Measurements from ENCODE around the gene SPSB2. TPM values are rescaled to one million over a fixed set of nuclear protein-coding genes. Genes with fewer than 3 reads are reported as not detected.
A peak's percentile ranks its signal among the peaks of the same experiment; 100 is the strongest.
"Not testable (repeated sequence)": the region's sequence is repeated elsewhere in the genome, so short reads cannot be mapped to it uniquely, and the experiment has no call there.

The SPSB2 gene
- polyA plus RNA-seq, 1 donor from 2014 or later = 10.6 TPM

DNA sequence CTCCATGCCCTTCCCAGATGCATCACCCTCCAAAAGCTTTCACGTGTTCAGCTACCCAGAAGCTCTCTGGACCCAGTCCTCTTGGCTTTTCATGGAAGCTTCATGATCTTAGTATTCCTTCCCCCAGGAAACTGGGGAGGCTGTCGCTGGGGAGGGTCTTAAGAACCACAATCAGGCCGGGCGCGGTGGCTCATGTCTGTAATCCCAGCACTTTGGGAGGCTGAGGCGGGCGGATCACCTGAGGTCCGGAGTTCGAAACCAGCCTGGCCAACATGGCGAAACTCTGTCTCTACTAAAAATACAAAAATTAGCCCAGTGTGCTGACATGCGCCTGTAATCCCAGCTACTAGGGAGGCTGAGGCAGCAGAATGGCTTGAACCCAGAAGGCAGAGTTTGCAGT, 35.0 kb upstream of the SPSB2 start:
- not testable (repeated sequence) for H3K4me3 Mint-ChIP-seq, H3K27me3 Mint-ChIP-seq, H3K36me3 Mint-ChIP-seq, H3K4me1 Mint-ChIP-seq, H3K9me3 Mint-ChIP-seq
- peak overlapping the region in 1 of 3 donors; percentile 82 for H3K27ac Mint-ChIP-seq

DNA sequence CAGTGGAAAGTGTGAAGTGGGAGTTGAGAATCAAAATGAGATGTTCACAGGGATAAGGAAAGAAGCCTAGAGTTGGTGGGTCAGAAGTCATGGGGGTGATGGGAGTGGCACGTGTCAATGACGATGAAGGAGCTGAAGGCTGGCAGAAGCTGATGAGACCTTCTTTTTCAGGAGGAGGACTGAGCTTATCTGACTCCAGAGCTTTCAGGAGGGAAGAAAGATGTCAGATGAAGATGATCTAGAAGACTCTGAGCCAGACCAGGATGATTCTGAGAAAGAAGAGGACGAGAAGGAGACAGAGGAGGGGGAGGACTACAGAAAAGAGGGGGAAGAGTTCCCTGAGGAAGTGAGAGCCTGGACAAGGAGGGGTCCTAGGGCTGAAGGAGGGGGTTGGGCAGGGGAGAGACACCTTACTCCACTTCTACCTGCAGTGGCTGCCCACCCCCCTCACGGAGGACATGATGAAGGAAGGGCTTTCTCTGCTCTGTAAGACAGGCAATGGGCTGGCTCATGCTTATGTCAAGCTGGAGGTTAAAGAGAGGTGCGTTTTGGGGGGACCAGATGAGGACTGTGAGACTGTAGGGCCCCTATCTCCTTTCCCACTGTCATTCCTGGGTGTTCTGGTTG, 32.4 kb upstream of the SPSB2 start:
- Mint-ChIP-seq H3K4me3 (no peak overlapping the region), H3K27ac (no peak overlapping the region), H3K4me1 (peaks cover 2 to 6% (median 3%) of the 10 kb centered on the region in 3 donors), H3K27me3 (no peaks in the 10 kb centered on the region), H3K9me3 (no peaks in the 10 kb centered on the region), H3K36me3 (peaks cover 1% of the 10 kb centered on the region)

GRCh38 chr12:6904280-6905276, 31.5 kb upstream of the SPSB2 start, which contains the start of gene LRRC23:
Gene LRRC23, plus strand, starts transcription at chr12:6904822. Its CDS starts 812 bp downstream, at chr12:6905634.
- peaks cover 1% of the 10 kb centered on the region for H3K36me3 Mint-ChIP-seq
- peak within 1 kb of the TSS in 1 of 3 donors; percentile 49 for H3K27ac Mint-ChIP-seq
- H3K4me3 Mint-ChIP-seq = peak within 1 kb of the TSS in 2 of 4 donors; percentile 30 to 57
- H3K27me3 Mint-ChIP-seq = no peaks in the 10 kb centered on the region
- H3K9me3 Mint-ChIP-seq = no peaks in the 10 kb centered on the region
- H3K4me1 Mint-ChIP-seq = peaks cover 3 to 6% (median 6%) of the 10 kb centered on the region in 3 donors

- peaks cover 3 to 6% (median 6%) of the 10 kb centered on the region in 3 donors for H3K4me1 Mint-ChIP-seq
- H3K27ac Mint-ChIP-seq = peak overlapping the region in 1 of 3 donors; percentile 49
- peak overlapping the region in 2 of 4 donors; percentile 30 to 57 for H3K4me3 Mint-ChIP-seq
Measured at GRCh38 chr12:6903722-6904121, 30.6 kb upstream of the SPSB2 start.

DNA sequence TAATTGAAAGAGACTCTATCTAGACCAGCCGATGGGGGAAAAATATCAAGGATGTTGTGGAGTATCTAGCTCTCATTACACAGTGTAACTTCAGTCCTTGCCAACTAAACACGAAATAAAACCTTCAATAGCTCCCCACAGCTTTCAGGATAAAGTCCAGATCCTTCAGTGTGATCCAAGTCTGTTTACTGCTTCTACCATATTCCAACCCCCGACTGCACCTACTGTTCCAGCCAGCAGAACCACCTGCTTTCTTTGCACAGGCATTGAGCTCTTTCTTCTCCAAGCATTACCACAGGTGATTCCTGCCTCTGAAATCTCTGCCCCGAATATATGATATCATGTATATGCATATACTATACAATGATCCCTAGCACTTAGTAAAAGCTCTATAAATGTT, 29.3 kb upstream of the SPSB2 start:
- Mint-ChIP-seq H3K27ac (peak overlapping the region in 2 of 3 donors; percentile 49 to 54), H3K4me3 (no peak overlapping the region), H3K9me3 (no peaks in the 10 kb centered on the region), H3K4me1 (peaks cover 3 to 6% (median 6%) of the 10 kb centered on the region in 3 donors), H3K27me3 (no peaks in the 10 kb centered on the region), H3K36me3 (peaks cover 1% of the 10 kb centered on the region)

More at GRCh38 chr12:6903722-6904121, 30.6 kb upstream of the SPSB2 start:
- Mint-ChIP-seq H3K27me3 (no peaks in the 10 kb centered on the region), H3K36me3 (peaks cover 1% of the 10 kb centered on the region), H3K9me3 (no peaks in the 10 kb centered on the region)

GRCh38 chr12:6899837-6900519, 26.9 kb upstream of the SPSB2 start:
- Mint-ChIP-seq H3K36me3 (peaks cover 1% of the 10 kb centered on the region), H3K27me3 (no peaks in the 10 kb centered on the region), H3K4me1 (peaks cover 3 to 6% (median 6%) of the 10 kb centered on the region in 3 donors), H3K4me3 (no peak overlapping the region), H3K27ac (peak overlapping the region in 1 of 3 donors; percentile 5), H3K9me3 (no peaks in the 10 kb centered on the region)

GRCh38 chr12:6899427-6899826, 26.3 kb upstream of the SPSB2 start:
- peaks cover 3 to 6% (median 6%) of the 10 kb centered on the region in 3 donors for H3K4me1 Mint-ChIP-seq
- peak overlapping the region in 1 of 3 donors; percentile 5 for H3K27ac Mint-ChIP-seq
- no peaks in the 10 kb centered on the region for H3K27me3 Mint-ChIP-seq
- no peak overlapping the region for H3K4me3 Mint-ChIP-seq
- peaks cover 3% of the 10 kb centered on the region for H3K36me3 Mint-ChIP-seq
- no peaks in the 10 kb centered on the region for H3K9me3 Mint-ChIP-seq

DNA sequence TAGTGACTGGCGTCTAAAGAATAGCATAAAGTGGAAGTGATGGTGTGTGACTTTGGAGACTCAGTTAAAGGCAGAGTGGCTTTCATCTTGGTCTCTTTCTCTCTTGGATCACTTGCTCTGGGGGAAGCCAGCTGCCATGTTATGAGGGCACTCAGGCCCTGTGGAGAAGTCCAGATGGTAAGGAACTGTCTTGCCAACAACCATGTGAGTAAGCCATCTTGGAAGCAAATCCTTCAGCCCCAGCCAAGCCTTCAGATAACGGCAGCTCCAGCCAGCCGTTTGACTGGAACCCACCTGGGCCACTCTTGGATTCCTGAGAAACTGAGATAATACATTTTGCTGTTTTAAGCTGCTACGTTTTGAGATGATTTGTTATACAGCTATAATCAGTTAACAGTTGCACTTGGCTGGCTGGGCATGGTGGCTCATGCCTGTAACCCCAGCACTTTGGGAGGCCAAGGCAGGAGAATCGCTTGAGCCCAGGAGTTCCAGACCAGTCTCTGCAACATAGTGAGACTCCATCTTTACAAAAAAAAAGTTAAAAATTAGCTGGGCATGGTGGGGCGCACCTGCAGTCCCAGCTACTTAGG, 23.8 kb upstream of the SPSB2 start:
- Mint-ChIP-seq H3K27ac (no peak overlapping the region), H3K36me3 (peaks cover 3% of the 10 kb centered on the region), H3K4me3 (no peak overlapping the region), H3K27me3 (no peaks in the 10 kb centered on the region), H3K4me1 (peaks cover 0 to 4% (median 0%) of the 10 kb centered on the region in 3 donors), H3K9me3 (no peaks in the 10 kb centered on the region)

DNA sequence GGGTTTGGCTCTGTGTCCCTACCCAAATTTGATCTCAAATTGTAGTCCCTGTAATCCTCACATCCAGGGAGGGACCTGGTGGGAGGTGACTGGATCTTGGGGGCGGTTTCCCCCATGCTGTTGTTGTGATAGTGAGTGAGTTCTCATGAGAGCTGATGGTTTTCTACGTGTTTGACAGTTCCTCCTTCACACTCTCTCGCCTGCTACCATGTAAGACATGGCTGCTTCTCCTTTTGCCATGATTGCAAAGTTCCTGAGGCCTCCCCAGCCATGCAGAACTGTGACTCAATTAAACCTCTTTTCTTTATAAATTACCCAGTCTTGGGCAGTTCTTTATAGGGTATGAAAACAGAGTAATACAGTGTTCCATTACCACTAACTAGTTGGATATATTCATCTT, 21.2 kb upstream of the SPSB2 start:
- H3K4me3 Mint-ChIP-seq = no peak overlapping the region
- H3K9me3 Mint-ChIP-seq = no peaks in the 10 kb centered on the region
- peaks cover 4 to 11% (median 8%) of the 10 kb centered on the region in 3 donors for H3K4me1 Mint-ChIP-seq
- peaks cover 3% of the 10 kb centered on the region for H3K36me3 Mint-ChIP-seq
- no peak overlapping the region for H3K27ac Mint-ChIP-seq
- H3K27me3 Mint-ChIP-seq = no peaks in the 10 kb centered on the region

DNA sequence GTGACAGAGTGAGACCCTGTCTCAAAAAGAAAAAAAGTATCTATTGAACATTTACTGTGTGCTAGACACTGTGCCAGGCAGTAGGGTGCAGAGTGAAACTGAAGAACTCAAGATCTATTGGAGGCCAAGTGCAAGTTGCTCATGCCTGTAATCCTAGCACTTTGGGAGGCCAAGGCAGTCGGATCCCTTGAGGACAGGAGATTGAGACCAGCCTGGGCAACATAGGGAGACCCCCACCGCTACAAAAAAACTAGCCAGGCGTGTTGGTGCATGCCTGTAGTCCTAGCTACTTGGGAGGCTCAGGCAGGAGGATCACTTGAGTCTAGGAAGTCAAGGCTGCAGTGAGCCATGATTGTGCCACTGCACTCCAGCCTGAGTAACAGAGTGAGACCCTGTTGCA, 19.6 kb upstream of the SPSB2 start:
- Mint-ChIP-seq H3K4me3 (peak overlapping the region; percentile 25 to 94 (median 56)), H3K27ac (peak overlapping the region in 1 of 3 donors; percentile 95), H3K4me1 (peaks cover 4 to 11% (median 8%) of the 10 kb centered on the region in 3 donors)
- H3K36me3 Mint-ChIP-seq, H3K9me3 Mint-ChIP-seq, H3K27me3 Mint-ChIP-seq: not testable (repeated sequence)

DNA sequence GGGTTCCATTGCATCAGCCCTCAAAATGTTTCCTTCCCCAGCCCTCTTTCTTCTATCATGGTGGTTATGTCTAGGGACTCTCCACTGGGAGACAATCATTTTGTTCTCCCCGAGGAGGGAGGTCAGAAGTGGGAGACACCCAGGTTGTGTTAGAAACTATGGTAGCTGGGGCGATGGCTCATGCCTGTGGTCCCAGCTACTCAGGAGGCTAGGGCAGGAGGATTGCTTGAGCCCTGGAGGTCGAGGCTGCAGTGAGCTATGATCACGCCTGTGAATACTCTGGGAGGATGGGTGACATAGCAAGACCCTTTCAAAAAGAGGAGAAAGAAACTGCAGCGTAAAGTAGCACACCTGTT, 18.5 kb upstream of the SPSB2 start:
- Mint-ChIP-seq H3K36me3 (peaks cover 3% of the 10 kb centered on the region), H3K27me3 (no peaks in the 10 kb centered on the region), H3K27ac (peak overlapping the region; percentile 93 to 95 (median 93)), H3K4me1 (peaks cover 4 to 11% (median 8%) of the 10 kb centered on the region in 3 donors), H3K4me3 (peak overlapping the region; percentile 82 to 95 (median 93)), H3K9me3 (no peaks in the 10 kb centered on the region)

- H3K27me3 Mint-ChIP-seq = no peaks in the 10 kb centered on the region
- peak overlapping the region; percentile 93 to 95 (median 93) for H3K27ac Mint-ChIP-seq
- peak overlapping the region; percentile 82 to 95 (median 93) for H3K4me3 Mint-ChIP-seq
- peaks cover 3% of the 10 kb centered on the region for H3K36me3 Mint-ChIP-seq
- H3K4me1 Mint-ChIP-seq = peaks cover 4 to 11% (median 8%) of the 10 kb centered on the region in 3 donors
- H3K9me3 Mint-ChIP-seq = no peaks in the 10 kb centered on the region
Measured at GRCh38 chr12:6890789-6891645, 17.9 kb upstream of the SPSB2 start.

- not testable (repeated sequence) for H3K27me3 Mint-ChIP-seq, H3K36me3 Mint-ChIP-seq, H3K9me3 Mint-ChIP-seq
- Mint-ChIP-seq H3K4me3 (peak overlapping the region in 3 of 4 donors; percentile 82 to 94 (median 92)), H3K27ac (peak overlapping the region in 2 of 3 donors; percentile 93 to 95), H3K4me1 (peaks cover 4 to 11% (median 8%) of the 10 kb centered on the region in 3 donors)
Measured at GRCh38 chr12:6889775-6890573, 16.9 kb upstream of the SPSB2 start.

All from IgD-negative memory B cell (primary cell).